Tibial nerve (tissue), 4 donors: Measurements from ENCODE around the gene LNX2.

ENCODE experiments used
- CTCF ChIP-seq, 5 experiments: fragments of 200-600 bp in 3 of 5; fragments of 450-650 bp in 2 of 5; sonication (generic) in 3 of 5; IDR thresholded peaks; one replicate each; pipeline ENCODE4 v1.5.1; 2016 to 2019; ENCODE audit warnings: antibody characterized with exemption in 5 of 5, mild to moderate bottlenecking in 3 of 5, moderate library complexity in 2 of 5
- EP300 ChIP-seq, 2 donors: sonication (generic); formaldehyde crosslinking; IDR thresholded peaks; one replicate each; pipeline ENCODE4 v1.6.1; 2017; ENCODE audit warnings: antibody characterized with exemption in 2 of 2, mild to moderate bottlenecking in 1 of 2
- POLR2A ChIP-seq, 2 donors: fragments of 450-650 bp; IDR thresholded peaks; one replicate each; pipeline ENCODE4 v1.6.1; 2017; ENCODE audit warnings: antibody characterized with exemption in 2 of 2, mild to moderate bottlenecking in 2 of 2, moderate library complexity in 2 of 2

DNA sequence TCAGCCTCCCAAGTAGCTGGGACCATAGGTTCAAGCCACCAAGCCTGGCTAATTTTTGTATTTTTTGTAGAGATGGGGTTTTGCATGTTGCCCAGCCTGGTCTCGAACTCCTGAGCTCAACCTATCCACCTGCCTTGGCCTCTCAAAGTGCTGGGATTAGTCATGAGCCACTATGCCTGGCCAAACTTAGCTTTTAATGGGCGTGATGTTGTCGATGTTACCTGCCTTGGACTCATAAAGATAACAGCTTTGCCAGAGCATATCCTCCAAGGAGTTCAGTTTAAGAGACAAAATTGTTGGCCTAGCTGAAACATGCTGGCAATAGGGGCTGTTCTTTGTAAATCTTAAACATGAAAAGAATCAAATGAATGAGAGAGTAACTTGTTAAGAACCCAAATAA is 14.5 kb upstream of the LNX2 start:
- no peak for TF ChIP-seq CTCF (IDR thresholded peaks at IDR 0.05)
- TF ChIP-seq EP300 (IDR thresholded peaks at IDR 0.05), result no peak
- TF ChIP-seq POLR2A (IDR thresholded peaks at IDR 0.05), result no peak
